T-cell (primary cell): ENCODE measurements around the gene SLIT3. TPM values are rescaled to one million over a fixed set of nuclear protein-coding genes. Genes with fewer than 3 reads are reported as not detected.

ENCODE experiments used
- ATAC-seq, 4 experiments: fragments of 200-7000 bp in 3 of 4; fragments of 150-1000 bp in 1 of 4; cut with Tn5 transposase; replicated peaks in 1 of 4; 1 replicate in 3 of 4; 2 replicates in 1 of 4; pipeline ENCODE4 v1.10.0; 2021; ENCODE audit warnings: moderate library complexity in 3 of 4, mild to moderate bottlenecking in 2 of 4, moderate number of reproducible peaks in 1 of 4
- CTCF ChIA-PET, 2 donors: fragments of 300-600 bp; sonication (Branson Sonifier 250); formaldehyde crosslinking; loops; one replicate each; lab custom pipeline; 2022; ENCODE audit warnings: antibody characterized with exemption in 2 of 2; lab: Charles Lee
- POLR2A ChIA-PET, 2 donors: fragments of 300-600 bp; sonication (Branson Sonifier 250); formaldehyde crosslinking; loops; one replicate each; lab custom pipeline; 2022; ENCODE audit warnings: antibody characterized with exemption in 2 of 2; lab: Charles Lee
- DNase-seq, 35 experiments: peaks; one replicate each; pipeline versions ENCODE4 v3.0.0 to v3.0.0-alpha.2; 2013 to 2023
- H3K27ac ChIP-seq: one replicate; pipeline ENCODE4 v1.5.1; 2013; ENCODE audit warnings: low read length
- H3K27me3 ChIP-seq, 2 experiments: replicated peaks in 1 of 2; 1 replicate in 1 of 2; 2 replicates in 1 of 2; pipeline versions ENCODE4 v1.6.1 to v1.7.0; 2013; ENCODE audit warnings: low read length in 1 of 2, mixed read lengths in 1 of 2; ENCODE audit not compliant: control insufficient read depth in 2 of 2, insufficient read depth in 2 of 2; ENCODE audit errors: extremely low read depth in 1 of 2
- H3K36me3 ChIP-seq, 2 donors: 1 replicate in 1 of 2; 2 replicates in 1 of 2; pipeline versions ENCODE4 v1.6.1 to v1.7.0; 2013; ENCODE audit warnings: low read length in 1 of 2; ENCODE audit not compliant: control insufficient read depth in 2 of 2, insufficient read depth in 1 of 2; ENCODE audit errors: extremely low read depth in 1 of 2
- H3K4me1 ChIP-seq, 2 experiments: 1 replicate in 1 of 2; 2 replicates in 1 of 2; pipeline versions ENCODE4 v1.6.1 to v1.7.0; 2013; ENCODE audit warnings: low read length in 2 of 2, mixed read lengths in 1 of 2; ENCODE audit not compliant: insufficient read depth in 2 of 2, control insufficient read depth in 1 of 2; ENCODE audit errors: extremely low read depth in 1 of 2
- H3K4me3 ChIP-seq, 2 donors: 1 replicate in 1 of 2; 2 replicates in 1 of 2; pipeline versions ENCODE4 v1.5.1 to v1.7.0; 2013; ENCODE audit warnings: mild to moderate bottlenecking in 2 of 2, low read length in 1 of 2, moderate library complexity in 1 of 2; ENCODE audit not compliant: control insufficient read depth in 1 of 2; ENCODE audit errors: extremely low read depth in 1 of 2
- H3K9me3 ChIP-seq: 2 replicates; pipeline ENCODE4 v1.7.0; 2013
- H3K27ac Mint-ChIP-seq, 2 donors: one replicate each; pipeline ENCODE4 v1.8.0; 2020 to 2021; ENCODE audit warnings: mild to moderate bottlenecking in 2 of 2, mixed read lengths in 2 of 2
- H3K27me3 Mint-ChIP-seq, 2 donors: one replicate each; pipeline ENCODE4 v1.8.0; 2021 to 2022; ENCODE audit warnings: mixed read lengths in 2 of 2
- H3K36me3 Mint-ChIP-seq: one replicate; pipeline ENCODE4 v1.8.0; 2021; ENCODE audit warnings: mixed read lengths
- H3K4me1 Mint-ChIP-seq, 3 donors: one replicate each; pipeline ENCODE4 v1.8.0; 2020 to 2022; ENCODE audit warnings: mixed read lengths in 3 of 3, mild to moderate bottlenecking in 1 of 3
- H3K4me3 Mint-ChIP-seq, 3 donors: one replicate each; pipeline ENCODE4 v1.8.0; 2020 to 2022; ENCODE audit warnings: mild to moderate bottlenecking in 3 of 3, mixed read lengths in 3 of 3, moderate library complexity in 3 of 3
- H3K9me3 Mint-ChIP-seq, 3 donors: one replicate each; pipeline ENCODE4 v1.8.0; 2020 to 2022; ENCODE audit warnings: mixed read lengths in 3 of 3
- WGBS: methylation state at CpG from one replicate; pipeline ENCODE4 v1.1.5; 2013; ENCODE audit warnings: missing lambda C conversion rate; ENCODE audit not compliant: insufficient coverage; 5-methylcytosine and 5-hydroxymethylcytosine counted together
- total RNA-seq, 35 experiments: library from RNA in 6 of 35; stranded (reverse) in 6 of 35; fragments of 120-200 nt in 1 of 35; gene quantifications; one replicate each; pipeline versions ENCODE4 v1.2.1 to v1.2.4 and lab custom pipeline; 2013 to 2026

SLIT3 gene
- total RNA-seq, 5 donors from 2014 or later (not counting 1 experiment from before 2014, with no cell fraction given): 0.13 to 0.32 (median 0.13) TPM; not detected in 2

DNA sequence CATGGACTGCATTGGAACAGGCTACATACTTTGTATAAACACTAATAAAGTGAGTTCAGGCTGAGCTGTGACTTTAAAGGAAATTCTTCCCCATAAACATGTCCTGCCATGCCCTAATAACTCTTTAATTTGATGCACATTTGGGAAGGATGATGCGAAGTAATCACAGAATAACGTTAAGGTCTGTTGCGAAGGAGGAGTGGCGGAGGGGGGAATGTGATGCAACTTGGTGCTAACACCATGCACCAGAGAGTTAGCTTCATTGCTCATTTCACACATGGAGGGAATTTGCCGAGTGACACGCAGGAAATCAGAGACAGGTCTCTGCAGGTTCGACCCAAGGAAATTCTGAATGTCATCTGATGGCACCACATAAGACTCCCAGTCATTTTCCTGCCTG lies 32.9 kb downstream of the SLIT3 start:
- Histone ChIP-seq H3K27me3 (peaks cover 0 to 7% of the 10 kb centered on the region in 2 experiments), H3K9me3 (no peaks in the 10 kb centered on the region), H3K27ac (no peak overlapping the region), H3K36me3 (no peaks in the 10 kb centered on the region), H3K4me3 (no peak overlapping the region), H3K4me1 (no peaks in the 10 kb centered on the region)
- ATAC-seq (no peak), DNase-seq (no peak)
- Mint-ChIP-seq H3K36me3 (no peaks in the 10 kb centered on the region), H3K27me3 (peaks cover 0 to 3% of the 10 kb centered on the region in 2 donors), H3K27ac (no peak overlapping the region), H3K9me3 (no peaks in the 10 kb centered on the region), H3K4me3 (no peak overlapping the region), H3K4me1 (no peaks in the 10 kb centered on the region)
- 90% methylated on average over 3 of the region's 7 CpGs for WGBS
- ChIA-PET CTCF (no interaction called here), POLR2A (no interaction called here)

GRCh38 chr5:169265888-169266287 lies 35.1 kb downstream of the SLIT3 start:
- H3K4me1 ChIP-seq: no peaks in the 10 kb centered on the region
- no peak overlapping the region for H3K27ac ChIP-seq
- peaks cover 0 to 12% of the 10 kb centered on the region in 2 donors for H3K27me3 Mint-ChIP-seq
- POLR2A ChIA-PET: no interaction called here
- no peak overlapping the region for H3K4me3 ChIP-seq
- CTCF ChIA-PET: no interaction called here
- no peaks in the 10 kb centered on the region for H3K9me3 ChIP-seq
- no peak overlapping the region for H3K27ac Mint-ChIP-seq
- no peak overlapping the region for H3K4me3 Mint-ChIP-seq
- 68% methylated on average over 2 of the region's 3 CpGs for WGBS
- H3K27me3 ChIP-seq: peaks cover 0 to 7% of the 10 kb centered on the region in 2 experiments
- DNase-seq (no peak), ATAC-seq (no peak)
- no peaks in the 10 kb centered on the region for H3K36me3 Mint-ChIP-seq
- no peaks in the 10 kb centered on the region for H3K36me3 ChIP-seq
- no peaks in the 10 kb centered on the region for H3K9me3 Mint-ChIP-seq
- no peaks in the 10 kb centered on the region for H3K4me1 Mint-ChIP-seq

DNA sequence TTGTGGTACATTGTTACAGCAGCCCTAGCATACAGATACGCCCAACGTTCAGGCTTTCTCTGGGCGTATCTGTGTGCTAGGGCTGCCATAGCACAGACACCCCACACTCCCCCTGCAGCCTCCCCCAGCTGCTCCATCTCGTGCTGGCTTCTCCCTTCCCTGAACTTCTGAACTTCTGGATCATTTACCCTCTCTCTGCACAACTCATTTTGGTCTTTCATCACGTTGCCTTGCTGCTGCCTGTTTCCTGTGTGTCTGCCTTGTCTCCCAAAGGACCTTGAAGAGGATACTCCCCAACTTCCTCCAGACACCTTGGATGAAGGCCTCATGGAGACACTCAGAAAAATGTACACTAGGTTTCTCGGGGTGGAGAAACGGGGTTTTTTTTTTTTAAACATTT lies 37.3 kb downstream of the SLIT3 start:
- peaks cover 0 to 4% of the 10 kb centered on the region in 2 experiments for H3K27me3 ChIP-seq
- Mint-ChIP-seq H3K27me3 (peaks cover 0 to 16% of the 10 kb centered on the region in 2 donors), H3K4me1 (no peaks in the 10 kb centered on the region), H3K27ac (no peak overlapping the region), H3K9me3 (no peaks in the 10 kb centered on the region), H3K4me3 (no peak overlapping the region), H3K36me3 (no peaks in the 10 kb centered on the region)
- H3K36me3 ChIP-seq: no peaks in the 10 kb centered on the region
- H3K4me3 ChIP-seq: no peak overlapping the region
- no peaks in the 10 kb centered on the region for H3K9me3 ChIP-seq
- ChIA-PET CTCF (no interaction called here), POLR2A (no interaction called here)
- H3K4me1 ChIP-seq: no peaks in the 10 kb centered on the region
- WGBS: 59% methylated on average over 5 of the region's 7 CpGs
- ATAC-seq (no peak), DNase-seq (no peak)
- H3K27ac ChIP-seq: no peak overlapping the region

DNA sequence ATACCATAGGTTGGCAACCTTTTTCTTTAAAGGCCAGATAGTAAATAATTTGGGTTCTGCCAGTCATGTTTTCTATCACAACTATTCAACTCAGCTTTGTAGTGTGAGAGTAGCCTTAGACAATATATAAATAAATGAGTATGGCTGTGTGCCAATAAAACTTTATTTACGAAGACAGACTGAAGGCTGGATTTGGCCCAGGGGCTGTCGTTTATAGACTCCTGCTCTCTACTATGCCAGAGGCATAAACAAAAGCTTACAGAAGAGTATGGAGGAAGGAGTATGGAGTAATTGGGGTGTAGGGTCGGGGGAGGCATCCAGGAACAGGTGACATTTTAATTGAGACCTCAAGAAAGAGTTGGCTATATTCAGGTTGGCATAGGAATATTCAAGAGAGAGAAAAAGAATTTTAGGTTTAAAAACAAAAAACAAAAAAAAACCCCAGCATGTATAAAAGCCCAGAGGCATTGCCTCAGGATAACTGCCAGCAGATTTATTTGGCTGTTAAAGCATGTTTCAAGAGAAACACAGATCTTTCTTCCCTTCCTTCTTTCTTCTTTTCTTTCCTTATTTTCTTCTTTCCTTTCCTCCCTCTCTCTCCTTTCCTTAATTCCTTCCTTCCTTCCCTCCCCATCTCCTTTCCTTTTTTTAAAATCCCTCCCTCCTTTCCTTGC lies 39.9 kb downstream of the SLIT3 start:
- H3K4me3 Mint-ChIP-seq: no peak overlapping the region
- Histone ChIP-seq H3K4me3 (no peak overlapping the region), H3K27ac (no peak overlapping the region), H3K36me3 (no peaks in the 10 kb centered on the region), H3K27me3 (peaks cover 0 to 4% of the 10 kb centered on the region in 2 experiments), H3K4me1 (no peaks in the 10 kb centered on the region), H3K9me3 (no peaks in the 10 kb centered on the region)
- no peaks in the 10 kb centered on the region for H3K9me3 Mint-ChIP-seq
- no peak overlapping the region for H3K27ac Mint-ChIP-seq
- CTCF ChIA-PET: no interaction called here
- POLR2A ChIA-PET: interaction anchor here in 1 of 2 donors (0.7 kb wide), 1 partner anchor 1665 kb away, joined by 3 read pairs; no protein-coding TSS in a partner anchor
- H3K27me3 Mint-ChIP-seq: peaks cover 0 to 16% of the 10 kb centered on the region in 2 donors
- no peaks in the 10 kb centered on the region for H3K36me3 Mint-ChIP-seq
- ATAC-seq (no peak), DNase-seq (no peak)
- H3K4me1 Mint-ChIP-seq: no peaks in the 10 kb centered on the region
- WGBS: 70% methylated on average over 2 of the region's 3 CpGs

GRCh38 chr5:169258372-169259000 lies 42.5 kb downstream of the SLIT3 start:
- Mint-ChIP-seq H3K27ac (no peak overlapping the region), H3K27me3 (peaks cover 0 to 13% of the 10 kb centered on the region in 2 donors), H3K36me3 (no peaks in the 10 kb centered on the region), H3K4me3 (no peak overlapping the region), H3K9me3 (no peaks in the 10 kb centered on the region), H3K4me1 (no peaks in the 10 kb centered on the region)
- no peak overlapping the region for H3K4me3 ChIP-seq
- WGBS: no CpG with 5 or more reads among the region's 1 CpG
- no peaks in the 10 kb centered on the region for H3K4me1 ChIP-seq
- POLR2A ChIA-PET: no interaction called here
- H3K36me3 ChIP-seq: no peaks in the 10 kb centered on the region
- no peak for ATAC-seq
- no peak overlapping the region for H3K27ac ChIP-seq
- DNase-seq: no peak
- peaks cover 0 to 5% of the 10 kb centered on the region in 2 experiments for H3K27me3 ChIP-seq
- CTCF ChIA-PET: no interaction called here
- no peaks in the 10 kb centered on the region for H3K9me3 ChIP-seq

DNA sequence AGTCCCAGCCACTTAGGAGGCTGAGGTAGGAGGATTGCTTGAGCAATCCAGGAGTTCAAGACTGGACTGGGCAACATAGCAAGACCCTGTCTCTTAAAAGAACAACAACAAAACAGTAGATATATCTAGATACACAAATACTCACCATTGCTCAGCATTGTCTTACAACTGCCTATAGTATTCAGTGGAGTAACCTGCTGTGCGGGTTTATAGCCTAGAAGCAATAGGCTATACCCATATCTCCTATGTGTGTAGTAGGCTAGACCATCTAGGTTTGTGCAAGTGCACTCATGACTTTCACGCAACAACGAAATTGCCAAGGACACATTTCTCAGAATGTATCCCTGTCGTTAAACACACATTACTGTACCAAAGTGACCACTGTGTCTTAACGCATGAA lies 44.7 kb downstream of the SLIT3 start:
- Mint-ChIP-seq H3K4me1 (no peaks in the 10 kb centered on the region), H3K27ac (no peak overlapping the region), H3K27me3 (peaks cover 0 to 4% of the 10 kb centered on the region in 2 donors), H3K4me3 (no peak overlapping the region), H3K36me3 (no peaks in the 10 kb centered on the region), H3K9me3 (no peaks in the 10 kb centered on the region)
- Histone ChIP-seq H3K36me3 (no peaks in the 10 kb centered on the region), H3K27me3 (peaks cover 0 to 2% of the 10 kb centered on the region in 2 experiments), H3K27ac (no peak overlapping the region), H3K9me3 (no peaks in the 10 kb centered on the region), H3K4me3 (no peak overlapping the region), H3K4me1 (no peaks in the 10 kb centered on the region)
- no peak for ATAC-seq
- DNase-seq: no peak
- CTCF ChIA-PET: no interaction called here
- WGBS: no CpG with 5 or more reads among the region's 5 CpGs
- POLR2A ChIA-PET: no interaction called here
